ENCODE data around the gene EBF4.
"Not testable (repeated sequence)": the region's sequence is repeated elsewhere in the genome, so short reads cannot be mapped to it uniquely, and the experiment has no call there.

GRCh38 chr20:2684817-2685216, 7.8 kb upstream of the EBF4 start:
- not testable (repeated sequence) for TF ChIP-seq CTCF, POLR2A (IDR thresholded peaks at IDR 0.05)

Measured in prostate gland (tissue), 2 donors.